VCaP (cell line): ENCODE data around the gene ASXL3.

Source experiments
- H3K27ac ChIP-seq: fragments of 450-650 bp; 2 replicates; pipeline ENCODE4 v1.5.1; 2017
- CTCF ChIP-seq: fragments of 450-650 bp; conservative IDR thresholded peaks from 2 replicates; pipeline ENCODE4 v1.5.1; 2017; ENCODE audit warnings: mild to moderate bottlenecking, moderate library complexity

Gene ASXL3

GRCh38 chr18:33630476-33630875 is 52.5 kb downstream of the ASXL3 start:
- no peak overlapping the region for H3K27ac ChIP-seq
- no peak for TF ChIP-seq CTCF

- no peak overlapping the region for H3K27ac ChIP-seq
- TF ChIP-seq CTCF, result no peak
Measured at GRCh38 chr18:33641141-33641540, 63.1 kb downstream of the ASXL3 start.

- no peak for TF ChIP-seq CTCF
- H3K27ac ChIP-seq, result no peak overlapping the region
Measured at GRCh38 chr18:33644494-33644893, 66.5 kb downstream of the ASXL3 start.

- TF ChIP-seq CTCF, result no peak
- H3K27ac ChIP-seq, result no peak overlapping the region
Measured at GRCh38 chr18:33647365-33647764, 69.3 kb downstream of the ASXL3 start.

GRCh38 chr18:33652635-33653034 is 74.6 kb downstream of the ASXL3 start:
- H3K27ac ChIP-seq, result no peak overlapping the region
- no peak for TF ChIP-seq CTCF

- H3K27ac ChIP-seq, result no peak overlapping the region
Measured at GRCh38 chr18:33653231-33653630, 75.2 kb downstream of the ASXL3 start.

GRCh38 chr18:33656889-33657448 is 79.0 kb downstream of the ASXL3 start:
- TF ChIP-seq CTCF, result no peak
- no peak overlapping the region for H3K27ac ChIP-seq

More at GRCh38 chr18:33653231-33653630, 75.2 kb downstream of the ASXL3 start:
- TF ChIP-seq CTCF, result no peak
